Measurements from ENCODE around the gene HSD17B4.

HSD17B4 gene

GRCh38 chr5:119521232-119521631 is 68.9 kb downstream of the HSD17B4 start:
- ATAC-seq (replicated peaks; ENCODE audit: extremely low read depth, poor library complexity, severe bottlenecking) (no peak), DNase-seq (ENCODE audit: low spot score in 2 of 2) (no peak)
- H3K27me3 Mint-ChIP-seq, result no peaks in the 10 kb centered on the region
- H3K36me3 Mint-ChIP-seq (ENCODE audit: insufficient read depth), result peaks cover 11% of the 10 kb centered on the region
- no peak overlapping the region for H3K4me3 Mint-ChIP-seq
- no peak overlapping the region for H3K27ac Mint-ChIP-seq (ENCODE audit: low read depth)
- H3K9me3 Mint-ChIP-seq, result peaks cover 5% of the 10 kb centered on the region
- no peaks in the 10 kb centered on the region for H3K4me1 Mint-ChIP-seq

DNA sequence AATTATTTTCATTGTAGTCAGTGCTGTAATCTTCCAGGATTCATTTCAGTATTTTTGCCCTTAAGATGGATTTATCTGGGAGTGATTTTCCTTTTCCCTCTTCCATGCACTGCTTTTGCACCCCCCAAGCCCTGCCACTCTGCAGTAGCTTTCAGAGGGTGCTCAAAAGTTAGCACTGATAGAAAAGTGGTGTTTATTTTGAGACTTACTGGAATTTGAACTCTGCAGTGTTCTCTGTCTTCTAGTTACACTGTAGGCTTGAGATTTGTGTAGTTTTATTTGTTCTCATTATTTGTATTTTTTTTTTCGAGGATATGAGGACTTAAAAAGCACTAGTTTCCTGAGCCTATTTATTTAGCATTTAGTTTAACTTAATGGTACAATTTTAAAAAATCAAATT is 70.5 kb downstream of the HSD17B4 start:
- Mint-ChIP-seq H3K9me3 (peaks cover 5% of the 10 kb centered on the region), H3K4me1 (no peaks in the 10 kb centered on the region), H3K27ac (ENCODE audit: low read depth) (no peak overlapping the region), H3K36me3 (ENCODE audit: insufficient read depth) (peaks cover 17% of the 10 kb centered on the region), H3K27me3 (no peaks in the 10 kb centered on the region), H3K4me3 (no peak overlapping the region)
- DNase-seq (ENCODE audit: low spot score in 2 of 2) (no peak), ATAC-seq (replicated peaks; ENCODE audit: extremely low read depth, poor library complexity, severe bottlenecking) (no peak)

DNA sequence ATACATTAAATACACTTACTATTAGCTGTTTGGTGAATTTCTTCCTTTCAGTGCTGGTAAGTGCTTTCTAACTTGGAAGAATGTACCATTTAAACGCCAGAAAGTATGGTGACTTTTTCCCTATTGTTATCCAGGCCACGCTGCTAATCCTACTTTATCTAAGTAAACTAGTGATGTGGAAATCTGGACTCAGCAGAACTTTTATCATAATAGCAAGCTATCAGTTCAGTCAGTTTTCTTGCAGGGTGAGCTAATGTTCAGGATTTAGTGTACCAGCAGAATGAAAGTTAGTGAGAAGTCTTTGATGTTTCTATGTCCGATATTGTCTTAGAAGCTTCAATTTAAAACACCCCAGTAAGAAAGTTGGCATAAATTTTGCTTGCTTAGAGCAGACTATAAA is 72.2 kb downstream of the HSD17B4 start:
- Mint-ChIP-seq H3K9me3 (peaks cover 5% of the 10 kb centered on the region), H3K27ac (ENCODE audit: low read depth) (no peak overlapping the region), H3K27me3 (no peaks in the 10 kb centered on the region), H3K36me3 (ENCODE audit: insufficient read depth) (peaks cover 15% of the 10 kb centered on the region), H3K4me1 (no peaks in the 10 kb centered on the region), H3K4me3 (no peak overlapping the region)
- no peak for DNase-seq (ENCODE audit: low spot score in 2 of 2)
- ATAC-seq (replicated peaks; ENCODE audit: extremely low read depth, poor library complexity, severe bottlenecking), result no peak

- Mint-ChIP-seq H3K4me1 (no peaks in the 10 kb centered on the region), H3K9me3 (no peaks in the 10 kb centered on the region), H3K27ac (ENCODE audit: low read depth) (no peak overlapping the region), H3K4me3 (no peak overlapping the region), H3K27me3 (no peaks in the 10 kb centered on the region), H3K36me3 (ENCODE audit: insufficient read depth) (peaks cover 19% of the 10 kb centered on the region)
- no peak for DNase-seq (ENCODE audit: low spot score in 2 of 2)
- no peak for ATAC-seq (replicated peaks; ENCODE audit: extremely low read depth, poor library complexity, severe bottlenecking)
Observed at GRCh38 chr5:119527351-119527750, 75.1 kb downstream of the HSD17B4 start.

- H3K27me3 Mint-ChIP-seq, result no peaks in the 10 kb centered on the region
- H3K36me3 Mint-ChIP-seq (ENCODE audit: insufficient read depth), result peaks cover 18% of the 10 kb centered on the region
- H3K4me1 Mint-ChIP-seq, result no peaks in the 10 kb centered on the region
- H3K4me3 Mint-ChIP-seq, result no peak overlapping the region
- no peak overlapping the region for H3K27ac Mint-ChIP-seq (ENCODE audit: low read depth)
- no peaks in the 10 kb centered on the region for H3K9me3 Mint-ChIP-seq
- DNase-seq (ENCODE audit: low spot score in 2 of 2) (no peak), ATAC-seq (replicated peaks; ENCODE audit: extremely low read depth, poor library complexity, severe bottlenecking) (no peak)
Observed at GRCh38 chr5:119529811-119530210, 77.5 kb downstream of the HSD17B4 start.

- Mint-ChIP-seq H3K36me3 (ENCODE audit: insufficient read depth) (peaks cover 12% of the 10 kb centered on the region), H3K27me3 (no peaks in the 10 kb centered on the region), H3K9me3 (no peaks in the 10 kb centered on the region), H3K4me3 (no peak overlapping the region), H3K27ac (ENCODE audit: low read depth) (no peak overlapping the region), H3K4me1 (no peaks in the 10 kb centered on the region)
- no peak for DNase-seq (ENCODE audit: low spot score in 2 of 2)
- ATAC-seq (replicated peaks; ENCODE audit: extremely low read depth, poor library complexity, severe bottlenecking), result no peak
Observed at GRCh38 chr5:119532637-119533036, 80.3 kb downstream of the HSD17B4 start.

DNA sequence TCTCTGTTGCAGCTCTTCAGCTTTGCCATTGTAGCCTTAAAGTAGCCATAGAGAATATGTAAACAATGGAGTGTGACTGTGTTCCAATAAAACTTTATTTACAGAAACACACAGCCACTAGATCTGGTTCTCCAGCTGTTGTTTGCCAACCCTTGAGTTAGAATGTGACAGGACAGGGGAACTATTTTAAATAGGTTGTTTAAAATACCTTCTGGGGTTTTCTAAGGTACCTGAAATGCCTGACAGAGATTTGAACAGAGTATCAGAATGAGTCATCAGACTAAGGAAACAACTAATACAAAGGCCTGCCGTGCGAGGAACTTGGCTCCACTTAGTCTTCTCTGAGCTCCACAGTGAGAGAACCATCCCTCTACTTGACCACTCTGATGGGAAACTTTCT is 85.4 kb downstream of the HSD17B4 start:
- no peaks in the 10 kb centered on the region for H3K27me3 Mint-ChIP-seq
- H3K27ac Mint-ChIP-seq (ENCODE audit: low read depth), result no peak overlapping the region
- no peaks in the 10 kb centered on the region for H3K9me3 Mint-ChIP-seq
- ATAC-seq (replicated peaks; ENCODE audit: extremely low read depth, poor library complexity, severe bottlenecking) (no peak), DNase-seq (ENCODE audit: low spot score in 2 of 2) (no peak)
- no peaks in the 10 kb centered on the region for H3K4me1 Mint-ChIP-seq
- no peak overlapping the region for H3K4me3 Mint-ChIP-seq
- peaks cover 9% of the 10 kb centered on the region for H3K36me3 Mint-ChIP-seq (ENCODE audit: insufficient read depth)

DNA sequence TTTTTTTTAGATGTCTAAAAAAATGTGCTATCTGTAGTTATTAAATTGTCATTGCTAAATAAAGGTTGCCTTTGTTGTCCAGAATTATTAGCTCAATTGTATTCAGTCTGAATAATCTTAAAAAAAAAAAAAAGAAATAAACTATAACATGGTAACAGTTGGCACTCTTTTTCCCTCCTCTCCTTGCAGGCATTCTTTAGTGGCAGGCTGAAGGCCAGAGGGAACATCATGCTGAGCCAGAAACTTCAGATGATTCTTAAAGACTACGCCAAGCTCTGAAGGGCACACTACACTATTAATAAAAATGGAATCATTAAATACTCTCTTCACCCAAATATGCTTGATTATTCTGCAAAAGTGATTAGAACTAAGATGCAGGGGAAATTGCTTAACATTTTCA is 89.4 kb downstream of the HSD17B4 start:
- DNase-seq (ENCODE audit: low spot score in 2 of 2) (no peak), ATAC-seq (replicated peaks; ENCODE audit: extremely low read depth, poor library complexity, severe bottlenecking) (no peak)
- H3K27ac Mint-ChIP-seq (ENCODE audit: low read depth), result no peak overlapping the region
- H3K4me1 Mint-ChIP-seq, result no peaks in the 10 kb centered on the region
- no peak overlapping the region for H3K4me3 Mint-ChIP-seq
- H3K27me3 Mint-ChIP-seq, result no peaks in the 10 kb centered on the region
- no peaks in the 10 kb centered on the region for H3K9me3 Mint-ChIP-seq
- H3K36me3 Mint-ChIP-seq (ENCODE audit: insufficient read depth), result peaks cover 12% of the 10 kb centered on the region

- no peak overlapping the region for H3K4me3 Mint-ChIP-seq
- no peak for ATAC-seq (replicated peaks; ENCODE audit: extremely low read depth, poor library complexity, severe bottlenecking)
- no peaks in the 10 kb centered on the region for H3K36me3 Mint-ChIP-seq (ENCODE audit: insufficient read depth)
- no peaks in the 10 kb centered on the region for H3K4me1 Mint-ChIP-seq
- peaks cover 15% of the 10 kb centered on the region for H3K9me3 Mint-ChIP-seq
- DNase-seq (ENCODE audit: low spot score in 2 of 2), result no peak
- H3K27me3 Mint-ChIP-seq, result peaks cover 6% of the 10 kb centered on the region
- no peak overlapping the region for H3K27ac Mint-ChIP-seq (ENCODE audit: low read depth)
Observed at GRCh38 chr5:119551819-119552218, 99.5 kb downstream of the HSD17B4 start.

- ATAC-seq (replicated peaks; ENCODE audit: extremely low read depth, poor library complexity, severe bottlenecking) (no peak), DNase-seq (ENCODE audit: low spot score in 2 of 2) (no peak)
- Mint-ChIP-seq H3K27ac (ENCODE audit: low read depth) (no peak overlapping the region), H3K4me3 (no peak overlapping the region), H3K27me3 (peaks cover 9% of the 10 kb centered on the region), H3K9me3 (peaks cover 23% of the 10 kb centered on the region), H3K36me3 (ENCODE audit: insufficient read depth) (no peaks in the 10 kb centered on the region), H3K4me1 (no peaks in the 10 kb centered on the region)
Observed at GRCh38 chr5:119554597-119554996, 102.3 kb downstream of the HSD17B4 start.

- no peak overlapping the region for H3K4me3 Mint-ChIP-seq
- DNase-seq (ENCODE audit: low spot score in 2 of 2) (no peak), ATAC-seq (replicated peaks; ENCODE audit: extremely low read depth, poor library complexity, severe bottlenecking) (no peak)
- peaks cover 44% of the 10 kb centered on the region for H3K27me3 Mint-ChIP-seq
- H3K27ac Mint-ChIP-seq (ENCODE audit: low read depth), result no peak overlapping the region
- H3K4me1 Mint-ChIP-seq, result no peaks in the 10 kb centered on the region
- H3K36me3 Mint-ChIP-seq (ENCODE audit: insufficient read depth), result no peaks in the 10 kb centered on the region
- no peaks in the 10 kb centered on the region for H3K9me3 Mint-ChIP-seq
Observed at GRCh38 chr5:119570910-119571309, 118.6 kb downstream of the HSD17B4 start.

DNA sequence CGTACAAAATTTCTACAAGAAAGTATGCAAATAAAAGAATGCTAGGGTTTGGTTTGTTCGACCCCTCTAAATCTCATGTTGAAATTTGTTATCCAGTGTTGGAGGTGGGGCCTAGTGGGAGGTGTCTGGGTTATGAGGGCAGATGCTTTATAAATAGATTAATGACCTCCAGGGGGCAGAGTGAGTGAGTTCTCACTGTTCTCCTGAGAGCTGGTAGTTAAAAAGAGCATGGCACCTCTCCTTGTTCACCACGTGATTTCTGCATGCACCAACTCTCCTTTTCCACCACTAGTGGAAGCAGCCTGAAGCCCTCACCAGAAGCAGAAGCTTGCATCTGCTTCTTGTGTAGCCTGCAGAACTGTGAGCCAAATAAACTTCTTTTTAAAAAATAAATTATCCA is 126.6 kb downstream of the HSD17B4 start:
- no peaks in the 10 kb centered on the region for H3K36me3 Mint-ChIP-seq (ENCODE audit: insufficient read depth)
- no peaks in the 10 kb centered on the region for H3K4me1 Mint-ChIP-seq
- no peak for DNase-seq (ENCODE audit: low spot score in 2 of 2)
- ATAC-seq (replicated peaks; ENCODE audit: extremely low read depth, poor library complexity, severe bottlenecking), result no peak
- no peaks in the 10 kb centered on the region for H3K9me3 Mint-ChIP-seq
- peaks cover 44% of the 10 kb centered on the region for H3K27me3 Mint-ChIP-seq
- H3K27ac Mint-ChIP-seq (ENCODE audit: low read depth), result no peak overlapping the region
- H3K4me3 Mint-ChIP-seq, result no peak overlapping the region

- no peaks in the 10 kb centered on the region for H3K4me1 Mint-ChIP-seq
- H3K36me3 Mint-ChIP-seq (ENCODE audit: insufficient read depth), result no peaks in the 10 kb centered on the region
- H3K9me3 Mint-ChIP-seq, result no peaks in the 10 kb centered on the region
- peaks cover 43% of the 10 kb centered on the region for H3K27me3 Mint-ChIP-seq
- H3K4me3 Mint-ChIP-seq, result no peak overlapping the region
- no peak for DNase-seq (ENCODE audit: low spot score in 2 of 2)
- no peak overlapping the region for H3K27ac Mint-ChIP-seq (ENCODE audit: low read depth)
- ATAC-seq (replicated peaks; ENCODE audit: extremely low read depth, poor library complexity, severe bottlenecking), result no peak
Observed at GRCh38 chr5:119582987-119583386, 130.7 kb downstream of the HSD17B4 start.

GRCh38 chr5:119583684-119584083 is 131.4 kb downstream of the HSD17B4 start:
- Mint-ChIP-seq H3K9me3 (no peaks in the 10 kb centered on the region), H3K27ac (ENCODE audit: low read depth) (no peak overlapping the region), H3K4me1 (no peaks in the 10 kb centered on the region), H3K27me3 (peaks cover 43% of the 10 kb centered on the region), H3K4me3 (no peak overlapping the region), H3K36me3 (ENCODE audit: insufficient read depth) (no peaks in the 10 kb centered on the region)
- no peak for ATAC-seq (replicated peaks; ENCODE audit: extremely low read depth, poor library complexity, severe bottlenecking)
- no peak for DNase-seq (ENCODE audit: low spot score in 2 of 2)

Measured in central memory CD8-positive, alpha-beta T cell (primary cell).